GM18498 (cell line): Measurements from ENCODE around the gene KCNQ1OT1.

Source experiments
- ATAC-seq: cut with Tn5 transposase; IDR thresholded peaks from one replicate; pipeline ENCODE4 v1.9.1; 2021; ENCODE audit warnings: mild to moderate bottlenecking, moderate library complexity; ENCODE audit not compliant: unreplicated experiment

The KCNQ1OT1 gene

DNA sequence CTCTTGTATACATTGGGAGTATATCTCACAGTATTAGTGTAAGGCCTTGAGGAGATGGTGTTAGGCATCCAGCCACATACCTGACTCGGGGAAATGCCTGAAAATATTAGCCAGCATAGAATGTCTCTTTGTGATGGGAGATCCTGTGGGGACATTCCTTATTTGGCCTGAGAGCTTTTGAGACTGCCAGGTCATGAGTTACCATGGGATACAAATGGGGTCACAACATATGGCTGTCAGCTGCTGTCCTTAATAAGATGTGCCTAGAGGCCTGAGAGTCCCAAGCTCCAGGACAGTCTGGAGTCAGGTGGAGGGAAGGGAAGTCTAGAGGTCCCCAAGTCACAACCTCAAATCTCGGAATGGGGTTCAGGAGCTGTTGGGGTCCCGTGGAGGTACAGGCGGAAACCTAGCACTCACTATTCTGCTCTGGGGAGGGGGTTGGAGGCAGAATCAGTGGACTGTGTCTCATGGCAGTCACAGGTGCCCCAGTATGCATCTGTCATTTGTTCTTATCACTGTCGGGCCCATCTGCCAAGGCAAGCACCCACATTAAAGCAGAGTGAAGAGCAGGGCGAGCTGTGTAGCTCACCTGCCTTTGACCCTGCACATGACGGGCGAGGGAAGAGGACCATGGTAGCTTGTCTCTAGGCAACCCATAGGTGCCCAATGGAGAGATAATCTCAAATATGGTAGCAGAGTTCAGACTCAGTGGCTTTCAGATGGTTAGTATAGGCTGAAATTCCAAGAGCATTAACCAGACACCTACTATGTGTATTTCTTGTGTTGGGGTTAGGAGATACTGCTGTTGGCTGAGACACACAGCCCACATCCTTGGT is 29.9 kb downstream of the KCNQ1OT1 start:
- no peak for ATAC-seq

DNA sequence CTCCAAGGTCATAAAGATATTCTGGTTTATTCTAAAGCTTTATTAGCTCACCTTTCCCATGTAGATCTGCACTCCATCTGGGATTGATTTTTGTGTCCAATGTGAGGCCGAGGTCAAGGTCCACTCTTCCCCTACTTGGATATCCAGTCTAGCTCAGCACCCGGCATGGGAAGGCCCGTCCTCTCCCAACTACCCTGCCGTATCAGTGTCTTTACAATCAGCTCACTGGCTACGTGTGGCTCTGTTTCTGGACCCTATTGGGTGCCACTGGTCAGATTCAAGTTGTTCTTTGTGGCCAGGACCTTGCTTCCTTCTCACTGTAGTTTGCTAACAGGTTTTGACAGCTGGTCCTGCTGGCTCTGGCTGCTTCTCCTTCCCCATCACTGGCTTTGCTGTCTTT is 30.9 kb downstream of the KCNQ1OT1 start:
- no peak for ATAC-seq

DNA sequence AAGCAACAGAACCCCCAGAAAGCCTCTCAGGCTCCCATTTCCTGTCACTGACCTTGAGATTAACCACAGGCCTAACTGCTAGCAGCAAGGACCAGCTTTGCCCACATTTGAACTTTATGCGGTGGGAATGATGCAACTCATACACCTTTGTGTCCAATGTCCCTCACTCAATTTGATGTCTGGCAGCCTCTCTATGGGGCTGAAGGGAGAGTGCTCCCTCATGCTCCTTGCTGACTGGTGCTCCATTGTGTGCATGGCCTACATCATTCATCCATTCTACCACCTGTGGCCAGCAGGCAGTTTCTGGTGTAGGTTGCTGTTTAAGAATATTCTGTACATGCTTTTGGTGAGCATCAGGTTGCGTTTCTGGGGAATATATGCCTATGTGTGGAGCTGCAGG is 31.9 kb downstream of the KCNQ1OT1 start:
- ATAC-seq: no peak

DNA sequence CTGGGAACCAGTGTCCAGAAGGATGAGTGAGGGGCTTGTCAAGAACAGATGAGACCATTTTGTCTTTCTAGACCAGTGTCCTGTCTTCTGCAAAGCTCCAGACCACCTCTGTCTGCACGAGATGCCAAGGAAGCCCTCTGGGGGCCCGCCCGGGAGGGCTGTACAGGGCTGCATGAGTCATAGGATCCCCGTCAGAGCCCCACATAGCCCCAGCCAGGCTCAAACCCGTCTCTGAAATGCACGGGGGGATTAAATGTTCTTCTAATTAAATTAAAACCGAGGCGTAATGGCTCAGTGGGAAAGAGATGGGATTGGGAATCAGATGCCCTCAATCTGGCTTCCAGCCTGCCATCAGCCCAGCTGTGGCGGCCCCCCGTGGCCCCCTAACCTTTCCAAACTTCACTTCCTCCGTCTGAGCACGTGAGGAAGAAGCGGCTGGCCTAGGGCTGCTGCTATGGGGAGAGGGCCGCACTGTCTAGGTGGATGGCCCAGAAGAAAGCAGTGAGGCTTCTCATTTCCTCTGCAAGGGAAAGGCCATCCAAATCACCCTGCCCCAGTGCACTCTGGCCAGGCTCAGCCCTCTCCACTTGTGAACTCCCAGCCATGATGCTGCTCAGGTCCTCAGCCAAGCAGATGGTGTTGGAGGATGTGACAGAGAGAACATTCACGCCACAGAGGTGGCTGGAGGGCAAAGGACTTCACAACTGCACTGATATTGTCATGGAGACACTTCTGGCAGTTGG is 32.8 kb downstream of the KCNQ1OT1 start:
- ATAC-seq: no peak

DNA sequence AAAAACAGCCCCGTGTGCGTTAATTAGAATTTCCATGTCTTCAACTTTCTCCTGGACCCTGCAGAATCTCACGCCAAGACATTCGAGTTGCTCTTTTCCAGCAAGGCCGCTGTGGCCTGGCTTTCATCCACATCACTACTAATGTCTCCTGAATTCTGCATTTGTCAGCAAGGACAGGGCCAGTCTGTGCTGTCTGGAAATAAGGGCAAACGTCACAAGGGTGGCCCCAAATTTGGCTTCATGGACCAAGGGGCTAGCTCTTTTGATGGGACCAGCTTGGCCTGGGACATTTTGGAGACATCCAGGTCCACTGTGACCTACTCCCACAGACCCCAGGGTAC is 33.4 kb downstream of the KCNQ1OT1 start:
- no peak for ATAC-seq

DNA sequence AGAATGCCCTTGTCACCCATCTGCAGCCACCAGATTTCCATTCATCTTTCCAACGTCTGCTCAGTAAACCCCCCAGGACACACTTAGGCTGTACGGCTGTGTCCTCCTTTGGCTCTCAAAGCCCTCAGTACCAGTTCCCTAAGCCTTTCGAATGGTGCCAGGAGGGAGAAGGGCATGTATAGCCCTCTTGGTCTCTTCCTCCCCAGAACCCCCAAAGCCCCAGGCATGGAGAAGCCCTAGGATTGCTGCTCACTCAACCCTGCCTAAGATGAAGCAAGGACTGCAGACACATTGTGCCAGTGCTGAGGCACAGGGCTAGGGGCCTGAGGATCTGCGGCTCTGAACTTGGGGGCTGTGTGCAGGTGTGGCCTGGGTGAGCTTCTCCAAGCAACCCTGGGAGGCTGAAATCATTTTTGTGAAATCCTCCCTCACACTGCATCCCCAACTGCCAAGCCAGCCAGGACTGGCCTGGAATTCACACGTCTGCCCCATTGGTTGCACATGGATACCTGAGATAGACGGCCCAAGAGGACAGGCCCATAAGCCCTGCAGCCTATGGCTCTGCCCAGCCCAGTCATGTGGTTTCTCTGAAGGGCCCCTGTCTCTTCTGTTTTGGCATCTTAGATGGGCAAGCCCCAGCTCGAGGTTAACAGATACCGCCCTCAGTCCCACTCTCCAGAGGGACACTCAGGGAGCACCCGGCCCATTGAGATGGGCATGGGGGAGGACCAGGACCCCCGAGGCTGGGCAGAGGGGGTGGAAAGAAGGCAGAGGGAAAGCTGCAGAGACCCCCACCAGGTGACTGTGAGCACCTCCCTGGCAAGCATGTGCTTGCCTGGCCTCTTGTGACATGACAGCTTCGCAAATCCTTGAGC is 34.0 kb downstream of the KCNQ1OT1 start:
- ATAC-seq: no peak

DNA sequence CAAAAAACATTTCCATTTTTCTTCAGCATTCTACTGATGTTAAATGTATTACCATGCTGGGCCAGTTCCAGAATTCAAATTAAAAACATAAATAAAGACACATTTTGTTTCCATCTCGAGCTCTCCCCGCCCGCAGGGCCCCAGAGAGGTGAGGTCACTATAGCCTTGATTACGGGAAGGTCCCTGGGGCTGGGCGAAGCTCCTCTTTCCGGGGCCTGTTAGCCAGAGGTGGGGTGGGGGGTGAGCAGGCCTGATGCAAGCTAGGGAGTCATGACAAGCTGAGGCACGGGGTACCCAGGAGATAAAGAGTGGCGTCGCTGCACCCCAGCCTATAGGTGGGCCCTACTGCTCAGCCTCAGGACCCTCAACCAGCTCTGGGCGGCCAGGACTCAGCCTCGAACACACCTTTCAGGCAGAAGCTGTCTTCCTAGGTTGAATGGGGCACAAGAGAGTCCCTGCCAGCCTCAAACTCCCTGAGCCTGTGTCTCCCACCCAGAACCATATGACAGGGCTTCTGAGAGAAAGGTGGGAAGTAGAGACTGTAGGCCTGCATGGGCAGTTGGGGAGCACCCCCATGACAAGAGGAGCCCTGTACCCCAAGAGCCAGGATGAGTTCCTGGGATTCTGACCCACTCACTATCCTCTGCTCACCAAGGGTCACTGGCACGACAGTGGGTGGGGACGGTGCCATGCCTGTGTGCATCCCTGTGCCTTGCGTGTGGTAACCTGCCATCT is 34.8 kb downstream of the KCNQ1OT1 start:
- ATAC-seq: no peak

DNA sequence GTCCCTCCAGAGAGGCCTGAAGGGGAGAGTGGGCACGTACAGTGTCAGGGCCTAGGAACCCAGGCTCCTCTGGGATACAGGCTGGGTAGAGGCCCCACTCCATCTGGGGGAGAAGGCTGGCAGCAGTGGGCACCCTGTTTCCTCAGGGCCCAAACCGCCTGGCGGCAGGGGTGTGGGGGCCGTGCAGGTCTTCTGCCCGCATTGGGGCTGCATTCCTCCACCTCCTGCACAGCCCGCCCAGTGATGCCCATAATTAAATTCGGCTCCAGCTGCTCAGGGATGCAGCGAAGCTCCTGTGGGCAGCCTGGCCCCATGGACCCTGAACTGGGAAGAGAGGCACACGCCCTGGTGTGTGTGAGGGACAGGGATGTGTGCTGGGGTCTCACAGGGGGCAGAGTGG is 35.4 kb downstream of the KCNQ1OT1 start:
- ATAC-seq: no peak

DNA sequence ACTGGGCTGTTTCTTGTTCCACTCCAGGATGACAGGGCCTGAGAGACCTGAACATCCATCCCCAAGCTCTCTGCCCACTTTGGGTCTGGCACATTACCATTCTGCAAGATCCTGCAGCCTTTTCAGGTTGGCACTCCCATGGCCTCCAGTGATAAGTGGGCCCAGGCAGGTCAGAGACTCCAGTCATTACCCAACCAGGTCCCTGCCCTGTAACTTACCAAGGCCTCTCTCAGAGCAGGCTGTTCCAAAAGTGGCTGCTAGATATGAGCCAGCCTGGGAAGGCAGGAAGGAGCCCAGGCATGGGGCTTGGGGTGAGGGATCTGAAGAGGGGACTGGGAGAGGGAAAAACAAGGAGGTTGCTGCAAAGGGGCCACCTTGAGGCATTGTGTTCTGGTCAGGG is 35.9 kb downstream of the KCNQ1OT1 start:
- no peak for ATAC-seq

DNA sequence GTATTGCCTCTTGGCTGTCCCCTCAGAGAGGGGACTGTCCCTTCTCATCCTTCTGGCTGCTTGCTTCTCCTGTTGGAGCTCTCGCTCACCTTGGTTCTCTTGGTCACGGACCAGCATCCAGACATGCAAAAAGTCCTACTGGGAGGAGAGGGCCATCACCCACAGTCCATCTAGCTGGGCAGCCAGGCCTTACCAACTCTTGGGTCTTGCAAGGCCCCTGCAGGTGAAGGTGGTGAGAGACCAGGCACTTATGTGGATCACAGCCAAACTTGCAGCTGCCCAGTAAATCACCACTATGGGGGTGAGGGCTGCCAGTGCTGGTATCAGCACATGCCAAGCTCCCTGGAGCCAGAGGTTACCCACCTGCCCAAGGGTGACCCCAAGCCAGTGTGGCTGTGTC is 36.3 kb downstream of the KCNQ1OT1 start:
- ATAC-seq: no peak

DNA sequence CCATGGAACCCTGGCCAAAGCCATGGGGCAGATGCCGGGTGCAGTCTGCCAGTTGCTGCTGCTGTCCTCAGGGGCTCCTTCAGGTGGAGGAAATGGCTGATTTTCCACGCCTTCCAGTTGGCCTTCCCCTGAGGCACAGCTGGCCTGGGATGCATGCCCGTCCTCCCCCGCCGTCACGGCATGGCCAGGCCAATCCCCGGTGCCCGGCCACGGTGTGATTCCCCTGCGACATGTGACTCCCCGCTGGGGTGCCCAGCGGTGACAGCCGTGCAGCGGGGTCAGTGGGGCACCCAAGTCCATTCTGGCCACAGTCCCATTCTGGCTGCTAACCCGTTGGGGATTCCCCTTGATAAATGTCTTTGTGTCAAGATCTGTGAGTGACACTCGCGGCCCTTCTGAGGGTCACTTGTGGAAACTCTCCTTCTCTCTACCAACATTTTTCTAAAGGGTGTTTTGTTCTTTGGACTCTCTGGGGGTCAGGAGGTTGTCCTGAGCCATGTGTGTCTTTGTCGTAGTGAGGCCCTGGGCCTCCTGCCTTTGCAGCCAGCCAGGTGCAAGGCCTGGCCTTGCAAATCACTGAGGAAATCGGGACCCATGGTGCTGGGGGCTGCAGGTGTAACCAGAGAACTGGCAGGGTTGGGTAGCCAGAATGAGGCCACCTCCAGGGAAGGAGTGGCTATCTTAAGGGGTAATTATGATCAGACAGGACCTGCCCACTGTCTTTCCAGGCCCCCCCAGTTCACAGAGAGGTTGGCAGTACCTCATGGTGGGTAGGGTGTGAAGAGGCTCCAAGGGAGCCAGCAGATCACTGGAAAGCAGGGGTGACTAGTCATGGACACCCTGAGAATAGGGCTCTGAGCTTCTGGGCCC is 37.1 kb downstream of the KCNQ1OT1 start:
- ATAC-seq: no peak

DNA sequence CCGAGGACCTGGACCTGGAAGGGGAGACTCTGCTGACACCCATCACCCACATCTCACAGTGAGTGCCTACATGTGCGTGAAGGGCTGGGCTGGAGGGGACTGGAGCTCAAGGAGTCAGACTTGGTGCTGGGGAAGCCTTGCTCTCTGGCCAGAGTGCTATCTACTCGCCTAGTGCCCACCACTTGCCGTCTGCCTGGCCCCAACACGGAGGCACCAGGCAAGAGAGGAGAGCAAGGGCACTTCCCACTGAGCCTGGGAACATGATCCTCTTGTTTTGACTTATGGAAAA is 37.8 kb downstream of the KCNQ1OT1 start:
- ATAC-seq: no peak

DNA sequence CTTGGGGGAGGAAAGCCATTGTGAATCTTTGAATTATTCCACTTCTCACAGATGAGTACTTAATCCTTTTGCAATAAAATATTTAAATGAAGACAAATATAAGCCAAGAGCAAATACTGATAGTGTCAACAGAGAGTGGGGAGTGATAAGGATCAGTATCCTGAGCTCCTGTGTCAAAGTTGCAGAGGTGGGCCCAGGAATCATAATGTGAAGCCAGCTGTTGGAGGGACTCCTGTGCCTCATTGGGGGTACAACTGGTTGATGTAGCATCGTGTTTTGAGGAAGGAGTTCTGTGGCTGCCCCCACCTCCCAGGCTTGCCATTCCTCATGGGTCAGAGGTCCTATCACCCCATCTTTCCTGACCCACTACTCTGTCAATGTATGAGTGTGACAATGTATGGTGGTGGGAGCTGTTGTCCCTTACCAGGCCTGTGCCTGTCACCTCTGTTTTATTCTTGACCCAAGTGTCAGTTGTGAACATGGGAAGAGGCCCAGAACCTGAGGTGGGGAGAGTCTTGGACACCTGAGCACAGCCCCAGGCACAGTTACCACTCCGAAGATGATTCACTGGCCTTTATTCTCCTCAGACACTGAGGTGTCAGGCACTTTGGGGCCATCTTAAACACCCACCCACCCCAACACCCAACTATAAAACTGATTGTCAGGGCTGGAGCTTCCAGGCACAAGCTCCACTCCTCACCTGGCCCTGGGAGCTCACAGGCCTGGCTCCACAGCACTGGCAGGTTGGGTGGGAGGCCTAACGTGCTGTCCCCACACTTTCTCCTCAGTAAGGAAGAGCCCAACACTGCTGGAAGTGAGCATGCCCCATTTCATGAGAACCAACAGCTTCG is 38.4 kb downstream of the KCNQ1OT1 start:
- no peak for ATAC-seq

DNA sequence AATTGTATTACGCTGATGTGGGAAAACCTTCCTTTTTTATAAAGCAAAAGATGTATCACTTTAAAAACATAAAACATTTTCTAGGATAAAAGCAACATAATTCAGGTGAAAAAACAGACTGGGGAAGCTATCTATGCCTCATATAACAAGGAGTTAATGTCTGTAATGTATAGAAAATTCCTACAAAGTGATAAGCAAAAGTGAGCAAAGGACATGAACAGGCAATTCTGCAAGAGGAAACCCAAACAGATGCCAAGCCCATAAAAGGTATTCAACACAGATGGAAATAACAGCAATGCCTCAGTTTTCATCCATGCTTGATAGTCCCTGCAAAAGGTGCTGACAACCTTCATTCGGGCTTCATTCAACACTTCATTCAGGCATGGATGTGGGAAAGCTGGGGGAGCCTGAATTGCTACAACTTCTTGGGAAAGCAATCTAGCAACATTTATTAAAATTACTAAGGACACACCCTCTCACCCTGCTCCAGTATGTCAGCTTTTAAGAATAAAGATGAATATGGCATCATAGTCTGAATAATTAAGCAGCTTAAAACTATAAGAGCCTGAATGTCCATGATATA is 39.3 kb downstream of the KCNQ1OT1 start:
- ATAC-seq: no peak

DNA sequence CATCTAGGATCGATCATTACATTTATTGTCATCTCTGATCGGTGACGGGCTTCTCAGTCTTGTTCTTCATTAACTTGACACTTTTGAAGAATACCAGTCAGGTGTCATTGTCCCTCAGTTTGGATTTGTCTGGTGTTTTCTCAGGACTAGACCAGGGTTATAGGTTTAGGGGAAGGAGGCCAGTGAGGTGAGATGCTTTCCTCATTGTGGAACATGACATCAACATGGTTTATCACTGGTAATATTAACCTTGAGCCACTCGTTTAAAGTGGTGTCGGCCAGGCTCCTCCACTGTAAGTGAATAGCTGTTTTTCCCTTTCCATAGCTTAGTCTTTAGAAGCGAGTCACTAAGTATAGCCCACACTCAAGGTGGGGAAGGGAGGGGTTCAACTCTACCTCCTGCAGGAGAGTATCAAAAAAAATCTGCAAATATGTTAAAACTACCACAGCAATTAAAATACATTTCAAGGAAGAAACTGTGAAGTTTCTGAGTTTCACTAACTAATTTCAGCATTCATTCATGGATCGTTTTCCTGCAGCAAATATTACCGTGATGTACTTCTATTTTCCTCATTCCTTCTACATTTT is 42.0 kb downstream of the KCNQ1OT1 start:
- ATAC-seq: no peak

DNA sequence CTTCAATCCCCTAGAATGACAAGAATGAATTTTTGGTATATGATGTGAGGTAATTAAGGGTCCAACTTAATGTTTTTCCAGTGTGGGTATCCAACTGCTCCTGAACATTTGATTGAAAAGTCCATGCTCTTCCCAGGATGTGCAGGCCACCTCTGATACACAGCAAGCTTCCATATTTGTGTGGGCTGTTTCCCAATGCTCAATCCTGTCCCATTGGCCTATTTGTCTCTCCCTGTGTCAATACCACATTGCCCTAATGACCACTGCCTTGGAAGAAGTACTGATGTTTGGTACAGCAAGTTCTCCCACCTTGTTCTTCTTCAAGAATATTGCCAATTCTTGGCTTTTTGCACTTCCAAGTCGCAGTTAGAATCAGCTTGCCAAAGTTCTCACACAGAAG is 42.9 kb downstream of the KCNQ1OT1 start:
- no peak for ATAC-seq

DNA sequence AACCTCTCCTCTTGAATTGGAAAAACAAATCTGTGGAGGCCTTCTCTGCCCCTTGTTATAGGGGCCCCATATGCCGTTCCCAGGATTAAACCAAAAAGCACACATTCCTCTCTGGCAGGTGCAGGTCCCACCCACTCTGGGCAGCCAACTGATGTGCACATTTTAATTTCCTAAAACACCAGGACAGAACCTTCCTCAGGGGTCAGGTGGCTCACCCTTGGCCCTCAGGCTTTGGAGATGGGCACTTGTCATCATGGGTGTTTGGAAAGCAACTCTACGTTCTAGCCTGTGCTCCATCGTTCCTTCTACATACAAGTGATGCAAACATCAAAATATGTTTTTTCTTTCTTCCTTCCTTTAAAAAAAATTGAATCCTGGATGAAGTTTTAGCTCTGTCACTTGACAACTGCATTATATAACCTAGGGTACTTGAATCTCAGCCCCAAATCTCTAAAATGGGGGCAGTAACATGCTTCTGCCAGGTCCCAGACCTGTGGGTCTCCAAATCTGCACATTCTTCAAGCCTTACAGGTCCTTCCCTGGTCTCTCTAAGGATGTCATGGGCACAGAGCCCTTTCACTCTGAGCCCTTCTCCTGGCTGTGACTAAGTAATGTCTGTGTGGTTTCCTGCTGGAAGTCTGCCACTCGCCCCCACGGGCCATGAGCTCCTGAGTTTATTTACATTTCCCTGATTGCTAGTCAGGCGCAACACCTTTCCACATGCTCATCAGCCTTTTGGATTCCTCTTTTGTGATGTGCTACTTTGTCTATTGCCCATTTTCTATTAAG is 43.8 kb downstream of the KCNQ1OT1 start:
- ATAC-seq: no peak
